ENCODE data around the gene LMX1B.

DNA sequence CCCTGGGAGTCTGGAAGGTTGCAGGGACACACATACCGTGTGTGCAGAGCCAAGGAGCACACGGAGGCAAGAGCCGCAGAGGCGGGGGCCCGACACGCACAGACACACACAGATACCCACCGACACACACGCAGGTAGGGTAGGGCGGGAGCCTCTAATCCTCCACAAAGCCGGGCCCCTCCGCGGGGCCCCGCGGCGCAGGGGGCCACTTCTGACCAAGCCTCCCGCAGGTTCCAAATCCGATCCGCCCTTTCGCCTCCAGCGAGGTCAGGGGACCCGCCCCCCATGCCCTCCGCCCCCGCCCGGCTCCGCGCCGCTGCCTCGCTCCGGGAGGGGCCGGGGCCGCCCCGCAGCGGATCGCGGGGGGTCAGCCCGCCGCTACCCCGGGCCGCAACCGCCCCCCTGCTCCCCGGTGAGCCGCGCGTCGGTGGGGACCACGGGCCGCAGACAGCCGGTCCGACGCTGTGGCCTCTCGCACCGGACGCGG, 1.4 kb upstream of the LMX1B start:
- TF ChIP-seq SMC3 (conservative IDR thresholded peaks at IDR 0.05; ENCODE audit: poor library complexity) (no peak), EP300 (conservative IDR thresholded peaks at IDR 0.05; ENCODE audit: poor library complexity, severe bottlenecking) (no peak), POLR2AphosphoS5 (IDR thresholded peaks at IDR 0.05) (no peak), EZH2 (IDR thresholded peaks at IDR 0.05; ENCODE audit: borderline replicate concordance, insufficient read depth, low read length, poor library complexity, severe bottlenecking) (no peak), RAD21 (conservative IDR thresholded peaks at IDR 0.05) (no peak), TAF1 (IDR thresholded peaks at IDR 0.05; ENCODE audit: low read depth) (no peak)
- TF ChIP-seq, protein P1, sequence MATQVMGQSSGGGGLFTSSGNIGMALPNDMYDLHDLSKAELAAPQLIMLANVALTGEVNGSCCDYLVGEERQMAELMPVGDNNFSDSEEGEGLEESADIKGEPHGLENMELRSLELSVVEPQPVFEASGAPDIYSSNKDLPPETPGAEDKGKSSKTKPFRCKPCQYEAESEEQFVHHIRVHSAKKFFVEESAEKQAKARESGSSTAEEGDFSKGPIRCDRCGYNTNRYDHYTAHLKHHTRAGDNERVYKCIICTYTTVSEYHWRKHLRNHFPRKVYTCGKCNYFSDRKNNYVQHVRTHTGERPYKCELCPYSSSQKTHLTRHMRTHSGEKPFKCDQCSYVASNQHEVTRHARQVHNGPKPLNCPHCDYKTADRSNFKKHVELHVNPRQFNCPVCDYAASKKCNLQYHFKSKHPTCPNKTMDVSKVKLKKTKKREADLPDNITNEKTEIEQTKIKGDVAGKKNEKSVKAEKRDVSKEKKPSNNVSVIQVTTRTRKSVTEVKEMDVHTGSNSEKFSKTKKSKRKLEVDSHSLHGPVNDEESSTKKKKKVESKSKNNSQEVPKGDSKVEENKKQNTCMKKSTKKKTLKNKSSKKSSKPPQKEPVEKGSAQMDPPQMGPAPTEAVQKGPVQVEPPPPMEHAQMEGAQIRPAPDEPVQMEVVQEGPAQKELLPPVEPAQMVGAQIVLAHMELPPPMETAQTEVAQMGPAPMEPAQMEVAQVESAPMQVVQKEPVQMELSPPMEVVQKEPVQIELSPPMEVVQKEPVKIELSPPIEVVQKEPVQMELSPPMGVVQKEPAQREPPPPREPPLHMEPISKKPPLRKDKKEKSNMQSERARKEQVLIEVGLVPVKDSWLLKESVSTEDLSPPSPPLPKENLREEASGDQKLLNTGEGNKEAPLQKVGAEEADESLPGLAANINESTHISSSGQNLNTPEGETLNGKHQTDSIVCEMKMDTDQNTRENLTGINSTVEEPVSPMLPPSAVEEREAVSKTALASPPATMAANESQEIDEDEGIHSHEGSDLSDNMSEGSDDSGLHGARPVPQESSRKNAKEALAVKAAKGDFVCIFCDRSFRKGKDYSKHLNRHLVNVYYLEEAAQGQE (IDR thresholded peaks at IDR 0.05; ENCODE audit: borderline replicate concordance) = no peak
- TF ChIP-seq, protein P2, sequence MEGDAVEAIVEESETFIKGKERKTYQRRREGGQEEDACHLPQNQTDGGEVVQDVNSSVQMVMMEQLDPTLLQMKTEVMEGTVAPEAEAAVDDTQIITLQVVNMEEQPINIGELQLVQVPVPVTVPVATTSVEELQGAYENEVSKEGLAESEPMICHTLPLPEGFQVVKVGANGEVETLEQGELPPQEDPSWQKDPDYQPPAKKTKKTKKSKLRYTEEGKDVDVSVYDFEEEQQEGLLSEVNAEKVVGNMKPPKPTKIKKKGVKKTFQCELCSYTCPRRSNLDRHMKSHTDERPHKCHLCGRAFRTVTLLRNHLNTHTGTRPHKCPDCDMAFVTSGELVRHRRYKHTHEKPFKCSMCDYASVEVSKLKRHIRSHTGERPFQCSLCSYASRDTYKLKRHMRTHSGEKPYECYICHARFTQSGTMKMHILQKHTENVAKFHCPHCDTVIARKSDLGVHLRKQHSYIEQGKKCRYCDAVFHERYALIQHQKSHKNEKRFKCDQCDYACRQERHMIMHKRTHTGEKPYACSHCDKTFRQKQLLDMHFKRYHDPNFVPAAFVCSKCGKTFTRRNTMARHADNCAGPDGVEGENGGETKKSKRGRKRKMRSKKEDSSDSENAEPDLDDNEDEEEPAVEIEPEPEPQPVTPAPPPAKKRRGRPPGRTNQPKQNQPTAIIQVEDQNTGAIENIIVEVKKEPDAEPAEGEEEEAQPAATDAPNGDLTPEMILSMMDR (IDR thresholded peaks at IDR 0.05; ENCODE audit: poor library complexity, severe bottlenecking) = no peak

All from neural cell (in vitro differentiated cells).